HepG2 (cell line): ENCODE results near the gene NDUFS7. TPM values are rescaled to one million over a fixed set of nuclear protein-coding genes. Genes with fewer than 3 reads are reported as not detected.

Experiments used
- DMAP1 ChIP-seq: IDR thresholded peaks from 2 replicates; pipeline ENCODE4 v1.6.1; 2016
- E2F1 ChIP-seq: sonication (generic); formaldehyde crosslinking; IDR thresholded peaks from 2 replicates; pipeline ENCODE4 v1.5.0; 2020; ENCODE audit warnings: missing genetic modification reagents
- EEA1 ChIP-seq: sonication (generic); formaldehyde crosslinking; IDR thresholded peaks from 2 replicates; pipeline ENCODE4 v1.5.1; 2020; ENCODE audit warnings: mild to moderate bottlenecking, missing genetic modification reagents, borderline replicate concordance
- ETV6 ChIP-seq: sonication (generic); formaldehyde crosslinking; conservative IDR thresholded peaks from 2 replicates; pipeline ENCODE4 v1.4.0; 2020; ENCODE audit warnings: missing genetic modification reagents
- FOXA3 ChIP-seq: IDR thresholded peaks from 2 replicates; pipeline ENCODE4 v1.6.1; 2016; ENCODE audit warnings: missing genetic modification reagents, missing compliant biosample characterization
- HNF4G ChIP-seq, 2 experiments: sonication (generic) in 1 of 2; formaldehyde crosslinking in 1 of 2; IDR thresholded peaks; 2 replicates each; pipeline versions ENCODE4 v1.4.0 to v1.6.1; 2011 to 2020; ENCODE audit warnings: borderline replicate concordance in 2 of 2, low read depth in 2 of 2, mild to moderate bottlenecking in 2 of 2, low read length in 1 of 2, missing genetic modification reagents in 1 of 2, moderate library complexity in 1 of 2
- MAFF ChIP-seq: IDR thresholded peaks from 2 replicates; pipeline ENCODE4 v1.6.1; 2011; ENCODE audit warnings: low read depth, low read length, improper control_type of control experiment
- MATR3 ChIP-seq: sonication (generic); formaldehyde crosslinking; IDR thresholded peaks from 2 replicates; pipeline ENCODE4 v1.4.0; 2020; ENCODE audit warnings: missing genetic modification reagents
- MIER2 ChIP-seq: IDR thresholded peaks from 2 replicates; pipeline ENCODE4 v1.6.1; 2016; ENCODE audit warnings: missing biosample characterization, missing genetic modification reagents
- MTA3 ChIP-seq: sonication (generic); formaldehyde crosslinking; IDR thresholded peaks from 2 replicates; pipeline ENCODE4 v1.4.0; 2020; ENCODE audit warnings: missing genetic modification reagents
- NAIF1 ChIP-seq: sonication (generic); formaldehyde crosslinking; IDR thresholded peaks from 2 replicates; pipeline ENCODE4 v1.5.0; 2020; ENCODE audit warnings: mild to moderate bottlenecking, missing genetic modification reagents, borderline replicate concordance
- NR2F2 ChIP-seq: IDR thresholded peaks from 2 replicates; pipeline ENCODE4 v1.6.1; 2012; ENCODE audit warnings: low read depth, inconsistent platforms, borderline replicate concordance
- SRSF9 ChIP-seq: fragments of 200-400 bp; formaldehyde crosslinking; IDR thresholded peaks from 2 replicates; pipeline ENCODE4 v1.6.1; 2018; ENCODE audit warnings: borderline replicate concordance, mild to moderate bottlenecking, low read depth, low read length; ENCODE audit not compliant: insufficient read depth, poor library complexity, severe bottlenecking
- TCF12 ChIP-seq, 2 experiments: fragments of 450-650 bp in 1 of 2; sonication (generic) in 1 of 2; formaldehyde crosslinking in 1 of 2; IDR thresholded peaks; 2 replicates each; pipeline versions ENCODE4 v1.6.1 to v1.8.0; 2017 to 2022; ENCODE audit warnings: antibody characterized with exemption in 1 of 2, mild to moderate bottlenecking in 1 of 2, missing genetic modification reagents in 1 of 2, moderate library complexity in 1 of 2
- UBTF ChIP-seq: sonication (generic); formaldehyde crosslinking; IDR thresholded peaks from 2 replicates; pipeline ENCODE4 v1.4.0; 2020; ENCODE audit warnings: mild to moderate bottlenecking, missing genetic modification reagents
- ZC3H4 ChIP-seq: sonication (generic); formaldehyde crosslinking; IDR thresholded peaks from 2 replicates; pipeline ENCODE4 v1.4.0; 2020; ENCODE audit warnings: missing genetic modification reagents, borderline replicate concordance
- ZNF296 ChIP-seq: sonication (generic); formaldehyde crosslinking; conservative IDR thresholded peaks from 2 replicates; pipeline ENCODE4 v1.5.0; 2020; ENCODE audit warnings: mild to moderate bottlenecking, missing genetic modification reagents
- ZNF333 ChIP-seq: sonication (generic); formaldehyde crosslinking; IDR thresholded peaks from 2 replicates; pipeline ENCODE4 v1.4.0; 2020; ENCODE audit warnings: mild to moderate bottlenecking, missing genetic modification reagents, borderline replicate concordance
- ZNF33B ChIP-seq: sonication (generic); formaldehyde crosslinking; IDR thresholded peaks from 2 replicates; pipeline ENCODE4 v1.5.1; 2020; ENCODE audit warnings: mild to moderate bottlenecking, missing genetic modification reagents
- ZNF562 ChIP-seq: sonication (generic); formaldehyde crosslinking; IDR thresholded peaks from 2 replicates; pipeline ENCODE4 v1.8.0; 2022; ENCODE audit warnings: missing genetic modification reagents, borderline replicate concordance
- ZNF7 ChIP-seq: IDR thresholded peaks from 2 replicates; pipeline ENCODE4 v1.6.1; 2016; ENCODE audit warnings: missing biosample characterization, missing genetic modification reagents
- ZNF784 ChIP-seq: sonication (generic); formaldehyde crosslinking; IDR thresholded peaks from 2 replicates; pipeline ENCODE4 v1.5.1; 2020; ENCODE audit warnings: missing genetic modification reagents, mild to moderate bottlenecking, borderline replicate concordance
- ZNF850 ChIP-seq: sonication (generic); formaldehyde crosslinking; conservative IDR thresholded peaks from 2 replicates; pipeline ENCODE4 v1.9.0; 2021; ENCODE audit warnings: mild to moderate bottlenecking, missing genetic modification reagents
- ZSCAN31 ChIP-seq: sonication (generic); formaldehyde crosslinking; IDR thresholded peaks from 2 replicates; pipeline ENCODE4 v1.5.0; 2020; ENCODE audit warnings: low read depth, mild to moderate bottlenecking, missing genetic modification reagents
- polyA plus RNA-seq, 8 experiments: library from polyadenylated mRNA; depleted of rRNA in 3 of 8; stranded (reverse) in 7 of 8; unstranded in 1 of 8; fragments of >200 nt; fragmentation: Illumina TruSeq in 4 of 8; extraction: Trizol in 4 of 8; gene quantifications; 2 replicates each; pipeline versions ENCODE4 v1.2.1 to v1.2.3, GENCODE V29; 2011 to 2016; ENCODE audit warnings: low read depth in 4 of 8, missing spikeins in 1 of 8, mixed read lengths in 1 of 8; ENCODE audit not compliant: insufficient read depth in 1 of 8
- total RNA-seq, 5 experiments: library from RNA; depleted of rRNA; stranded (reverse); fragments of >200 nt; fragmentation: Illumina TruSeq; extraction: Trizol; gene quantifications; 2 replicates each; pipeline ENCODE4 v1.2.3, GENCODE V29; 2016; ENCODE audit warnings: low read depth in 1 of 5

The NDUFS7 gene
- total and polyA plus RNA-seq, 2 of the 13 experiments (the other 11 are each of a cell fraction or from before 2014, with no cell fraction given): 34.3 to 66.9 TPM

- TF ChIP-seq ZC3H4 (CRISPR knock-in tag) (no peak), MATR3 (no peak), MIER2 (peak; percentile 87), MAFF (no peak), SRSF9 (no peak), ETV6 (peak; percentile 84), EEA1 (CRISPR knock-in tag) (peak; percentile 65; the same call in 1 of the 2 replicates), ZNF333 (CRISPR knock-in tag) (peak; percentile 70), DMAP1 (CRISPR knock-in tag) (peak; percentile 94), TCF12 (IDR thresholded peaks at IDR 0.05) (no peak), TCF12 (CRISPR knock-in tag; IDR thresholded peaks at IDR 0.05) (peak; percentile 87; the same call in 1 of the 2 replicates), NAIF1 (CRISPR knock-in tag) (peak; percentile 76), UBTF (CRISPR knock-in tag) (peak; percentile 94), ZNF562 (CRISPR knock-in tag) (no peak), E2F1 (CRISPR knock-in tag) (peak; percentile 85), HNF4G (IDR thresholded peaks at IDR 0.05; ENCODE audit: borderline replicate concordance, low read depth, low read length) (peak; percentile 72; the same call in 1 of the 2 replicates), HNF4G (CRISPR knock-in tag; IDR thresholded peaks at IDR 0.05; ENCODE audit: borderline replicate concordance, low read depth) (peak; percentile 91), ZNF296 (CRISPR knock-in tag) (peak; percentile 77; the same call in 1 of the 2 replicates), ZNF7 (CRISPR knock-in tag) (no peak), NR2F2 (no peak), ZNF784 (peak; percentile 68; the same call in 1 of the 2 replicates), MTA3 (CRISPR knock-in tag) (no peak), ZNF850 (CRISPR knock-in tag) (peak; percentile 80; the same call in 1 of the 2 replicates), ZSCAN31 (CRISPR knock-in tag) (peak; percentile 99), ZNF33B (CRISPR knock-in tag) (no peak), FOXA3 (CRISPR knock-in tag) (peak; percentile 87)
Measured at GRCh38 chr19:1438035-1438932, 54.6 kb downstream of the NDUFS7 start, which contains the start of gene RPS15 (continued).
